Activated T-helper 17 cell treated with anti-CD3 and anti-CD28 coated beads, Interleukin-2, amount 50 U/mL, for 72 hours (primary cell): ENCODE results near the gene MYLK. TPM values are rescaled to one million over a fixed set of nuclear protein-coding genes. Genes with fewer than 3 reads are reported as not detected.

Experiments used
- ATAC-seq: fragments of 150-1000 bp; cut with Tn5 transposase; replicated peaks from 2 replicates; pipeline ENCODE4 v1.10.0; 2021; ENCODE audit warnings: mild to moderate bottlenecking, moderate library complexity
- H3K27ac Mint-ChIP-seq: one replicate; pipeline ENCODE4 v1.8.0; 2022; ENCODE audit warnings: mixed read lengths
- H3K27me3 Mint-ChIP-seq: one replicate; pipeline ENCODE4 v1.8.0; 2022; ENCODE audit warnings: mixed read lengths
- H3K36me3 Mint-ChIP-seq: one replicate; pipeline ENCODE4 v1.8.0; 2022; ENCODE audit warnings: low read depth, mild to moderate bottlenecking, mixed read lengths
- H3K4me1 Mint-ChIP-seq: one replicate; pipeline ENCODE4 v1.8.0; 2022; ENCODE audit warnings: mixed read lengths
- H3K4me3 Mint-ChIP-seq: one replicate; pipeline ENCODE4 v1.8.0; 2022; ENCODE audit warnings: mild to moderate bottlenecking, mixed read lengths
- H3K9me3 Mint-ChIP-seq: one replicate; pipeline ENCODE4 v1.8.0; 2022; ENCODE audit warnings: mixed read lengths
- total RNA-seq, 2 donors: library from RNA; stranded (reverse); gene quantifications; one replicate each; pipeline ENCODE4 v1.2.3, GENCODE V29; 2022

The MYLK gene
- total RNA-seq, 2 donors from 2014 or later: 0.17 TPM; not detected in 1

DNA sequence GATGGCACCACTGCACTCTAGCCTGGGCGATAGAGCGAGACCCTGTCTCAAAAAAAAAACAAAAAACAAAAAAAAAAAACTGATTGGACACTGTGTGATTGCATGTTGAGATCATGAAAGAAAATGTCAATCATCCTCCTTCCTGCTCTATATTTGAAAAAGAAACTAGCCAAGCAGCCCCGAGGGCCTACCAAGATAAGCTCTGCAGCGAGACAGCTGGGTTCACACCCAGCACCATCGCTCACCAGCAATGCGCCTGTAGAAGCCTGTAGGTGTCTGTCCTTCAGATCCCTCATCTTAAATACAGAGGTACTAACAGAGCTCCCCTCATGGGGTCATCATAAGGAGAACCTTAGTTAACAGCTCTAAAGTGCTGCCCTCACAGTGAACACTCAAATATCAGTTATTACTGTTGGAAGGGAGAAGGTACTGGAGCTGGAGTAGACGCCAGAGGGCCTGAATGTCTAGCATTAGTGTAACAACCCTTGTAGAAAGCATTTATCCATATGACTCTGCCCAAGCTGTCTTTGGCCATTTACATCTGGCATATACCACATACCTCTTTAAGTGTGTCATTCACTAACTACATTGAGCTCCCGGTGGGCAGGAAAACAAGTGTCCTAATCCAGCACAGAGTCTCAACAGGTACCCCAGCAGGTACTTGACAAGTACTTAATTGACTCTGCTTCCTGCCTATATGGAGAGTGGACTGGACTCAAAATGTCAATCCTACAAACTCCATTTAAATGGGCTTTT is 22.9 kb downstream of the MYLK start:
- no peaks in the 10 kb centered on the region for H3K9me3 Mint-ChIP-seq
- no peak for ATAC-seq

DNA sequence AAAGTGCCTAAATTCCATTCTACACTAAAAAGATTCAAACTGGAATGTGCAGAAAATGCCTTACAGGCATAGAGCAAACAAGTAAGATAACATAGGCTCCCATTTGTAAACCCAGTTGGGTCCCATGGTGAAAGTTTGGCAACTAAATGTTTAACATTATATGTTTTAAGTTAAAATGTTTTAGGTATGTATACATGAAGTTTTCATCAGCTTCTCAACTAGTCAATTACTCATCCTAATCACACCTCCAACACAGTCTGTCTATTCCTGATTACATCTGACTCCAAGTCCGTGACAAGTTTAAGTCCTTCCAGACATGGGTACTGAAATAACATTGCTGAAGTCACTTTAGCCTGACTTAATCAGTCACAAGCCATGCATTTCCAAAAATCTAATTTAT is 25.0 kb downstream of the MYLK start:
- Mint-ChIP-seq H3K4me3 (no peak overlapping the region), H3K27me3 (peaks cover 6% of the 10 kb centered on the region), H3K9me3 (peaks cover 4% of the 10 kb centered on the region), H3K4me1 (no peaks in the 10 kb centered on the region), H3K36me3 (no peaks in the 10 kb centered on the region), H3K27ac (no peak overlapping the region)
- ATAC-seq: no peak

More for the DNA sequence above, 22.9 kb downstream of the MYLK start:
- Mint-ChIP-seq H3K27ac (no peak overlapping the region), H3K27me3 (peaks cover 6% of the 10 kb centered on the region), H3K4me1 (no peaks in the 10 kb centered on the region), H3K4me3 (no peak overlapping the region), H3K36me3 (no peaks in the 10 kb centered on the region)

DNA sequence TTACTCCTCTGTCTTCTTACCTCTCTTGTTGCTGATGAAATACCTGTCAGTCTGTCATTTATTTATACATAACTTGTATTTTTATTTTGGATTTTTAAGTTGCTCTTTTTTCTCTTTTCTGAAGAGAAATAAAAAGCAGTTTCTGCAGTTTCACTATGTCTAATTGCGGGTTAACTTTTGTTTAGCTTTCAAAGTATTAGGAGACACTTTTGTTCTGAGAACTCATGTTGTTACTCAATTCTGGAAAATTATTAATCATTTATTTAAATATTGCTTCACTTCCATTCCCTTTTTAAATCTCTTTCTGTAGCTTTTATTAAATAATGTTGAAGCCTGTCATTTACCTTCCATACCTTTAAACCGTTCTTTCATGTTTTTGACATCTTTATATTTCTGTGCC is 29.2 kb downstream of the MYLK start:
- no peak overlapping the region for H3K4me3 Mint-ChIP-seq
- no peak for ATAC-seq

DNA sequence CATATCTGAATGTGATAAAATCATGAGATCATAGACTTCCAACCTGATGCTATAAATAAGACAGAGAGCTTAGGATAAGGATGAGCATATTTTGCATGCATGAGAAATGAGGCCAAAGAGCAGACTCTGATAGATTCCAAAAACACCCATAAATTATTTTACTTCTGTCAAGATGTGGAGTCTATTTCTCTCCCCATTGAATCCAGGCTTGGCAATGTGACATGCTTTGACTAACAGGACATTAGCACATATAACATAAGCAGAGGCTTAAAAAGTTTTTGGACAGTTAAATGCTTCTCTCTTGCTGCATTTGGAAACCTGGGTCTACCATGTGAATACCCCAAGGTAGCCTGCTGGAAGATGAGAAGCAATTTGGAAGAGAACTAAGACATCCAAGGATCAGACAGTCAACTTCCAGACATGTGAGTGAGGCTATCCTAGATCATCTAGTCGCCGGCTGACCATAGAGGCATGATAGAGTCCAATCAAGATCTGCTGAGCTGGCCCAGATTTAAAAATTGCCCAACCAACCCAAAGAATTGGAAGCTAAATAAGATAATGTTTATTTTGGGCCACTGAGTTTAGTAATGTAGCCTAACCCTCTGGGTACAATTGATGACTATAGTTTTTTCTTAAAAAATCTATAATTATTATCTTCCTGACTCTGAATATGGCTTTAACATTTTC is 30.3 kb downstream of the MYLK start:
- Mint-ChIP-seq H3K27ac (no peak overlapping the region), H3K36me3 (no peaks in the 10 kb centered on the region), H3K27me3 (no peaks in the 10 kb centered on the region)

More for the DNA sequence above, 29.2 kb downstream of the MYLK start:
- H3K36me3 Mint-ChIP-seq: no peaks in the 10 kb centered on the region
- H3K27ac Mint-ChIP-seq: no peak overlapping the region
- H3K9me3 Mint-ChIP-seq: peaks cover 6% of the 10 kb centered on the region
- no peaks in the 10 kb centered on the region for H3K27me3 Mint-ChIP-seq
- H3K4me1 Mint-ChIP-seq: no peaks in the 10 kb centered on the region

DNA sequence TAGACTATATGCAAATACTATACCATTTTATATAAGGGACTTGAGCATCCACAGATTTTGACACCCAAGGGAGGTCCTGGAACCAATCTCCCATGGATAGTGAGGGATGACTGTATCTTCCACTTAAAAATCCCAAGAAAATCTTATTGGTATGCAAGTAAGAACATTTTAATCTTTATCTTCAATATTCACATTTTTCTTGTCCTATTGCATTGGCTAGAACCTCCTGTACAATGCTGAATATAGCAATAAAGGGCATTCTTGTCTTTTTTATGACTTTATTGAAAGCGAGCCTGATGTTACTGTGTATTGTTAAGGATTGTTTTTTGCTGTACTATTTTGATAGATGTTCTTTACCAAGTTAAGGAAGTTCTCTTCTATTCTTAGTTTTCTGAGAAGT is 36.9 kb downstream of the MYLK start:
- Mint-ChIP-seq H3K4me1 (no peaks in the 10 kb centered on the region), H3K27ac (no peak overlapping the region), H3K9me3 (peaks cover 3% of the 10 kb centered on the region), H3K4me3 (no peak overlapping the region), H3K36me3 (no peaks in the 10 kb centered on the region), H3K27me3 (peaks cover 6% of the 10 kb centered on the region)
- no peak for ATAC-seq

More for the DNA sequence above, 30.3 kb downstream of the MYLK start:
- peaks cover 9% of the 10 kb centered on the region for H3K9me3 Mint-ChIP-seq
- no peak overlapping the region for H3K4me3 Mint-ChIP-seq
- no peaks in the 10 kb centered on the region for H3K4me1 Mint-ChIP-seq
- no peak for ATAC-seq

DNA sequence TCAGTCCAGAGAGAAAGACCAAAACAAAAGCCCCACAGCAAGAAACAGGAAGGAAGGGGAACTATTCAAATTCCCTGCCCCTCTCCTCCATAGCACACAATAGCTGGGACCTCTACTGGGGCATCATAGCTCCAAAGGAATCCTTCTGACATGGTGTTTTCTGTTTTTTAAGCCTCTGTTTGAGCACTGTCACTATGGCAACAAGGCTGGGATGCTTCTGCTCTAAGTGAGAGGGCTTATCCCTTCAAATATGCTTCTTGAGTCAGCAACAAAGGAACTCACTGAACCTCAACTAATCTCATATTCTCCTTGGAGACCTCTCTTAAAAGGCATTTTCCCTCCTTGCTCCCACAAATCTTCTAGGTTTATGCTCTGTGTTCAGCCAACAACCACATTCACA is 40.5 kb downstream of the MYLK start:
- no peak for ATAC-seq
- Mint-ChIP-seq H3K36me3 (no peaks in the 10 kb centered on the region), H3K9me3 (peaks cover 4% of the 10 kb centered on the region), H3K27ac (no peak overlapping the region), H3K27me3 (peaks cover 6% of the 10 kb centered on the region), H3K4me1 (no peaks in the 10 kb centered on the region), H3K4me3 (no peak overlapping the region)

DNA sequence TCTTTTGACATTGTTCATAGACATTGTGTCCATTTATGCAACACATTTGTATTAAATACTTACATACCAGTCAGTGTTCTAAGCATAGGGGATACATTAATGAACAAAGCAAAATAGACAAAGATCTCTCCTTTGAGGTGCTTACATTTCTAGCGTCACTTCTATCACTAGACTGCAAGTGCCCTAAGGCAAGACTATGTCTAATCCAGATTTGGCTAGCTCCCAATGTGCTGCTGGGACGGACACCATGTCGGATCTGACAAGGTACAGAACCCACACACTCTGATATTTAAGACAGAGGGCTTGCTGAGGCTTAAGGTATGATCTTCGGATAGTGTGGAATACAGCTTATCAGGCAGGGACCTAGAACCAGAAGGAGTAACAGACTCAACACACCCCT is 41.4 kb downstream of the MYLK start:
- Mint-ChIP-seq H3K27ac (no peak overlapping the region), H3K9me3 (peaks cover 4% of the 10 kb centered on the region), H3K4me3 (no peak overlapping the region), H3K36me3 (no peaks in the 10 kb centered on the region), H3K27me3 (peaks cover 6% of the 10 kb centered on the region), H3K4me1 (no peaks in the 10 kb centered on the region)
- ATAC-seq: no peak

DNA sequence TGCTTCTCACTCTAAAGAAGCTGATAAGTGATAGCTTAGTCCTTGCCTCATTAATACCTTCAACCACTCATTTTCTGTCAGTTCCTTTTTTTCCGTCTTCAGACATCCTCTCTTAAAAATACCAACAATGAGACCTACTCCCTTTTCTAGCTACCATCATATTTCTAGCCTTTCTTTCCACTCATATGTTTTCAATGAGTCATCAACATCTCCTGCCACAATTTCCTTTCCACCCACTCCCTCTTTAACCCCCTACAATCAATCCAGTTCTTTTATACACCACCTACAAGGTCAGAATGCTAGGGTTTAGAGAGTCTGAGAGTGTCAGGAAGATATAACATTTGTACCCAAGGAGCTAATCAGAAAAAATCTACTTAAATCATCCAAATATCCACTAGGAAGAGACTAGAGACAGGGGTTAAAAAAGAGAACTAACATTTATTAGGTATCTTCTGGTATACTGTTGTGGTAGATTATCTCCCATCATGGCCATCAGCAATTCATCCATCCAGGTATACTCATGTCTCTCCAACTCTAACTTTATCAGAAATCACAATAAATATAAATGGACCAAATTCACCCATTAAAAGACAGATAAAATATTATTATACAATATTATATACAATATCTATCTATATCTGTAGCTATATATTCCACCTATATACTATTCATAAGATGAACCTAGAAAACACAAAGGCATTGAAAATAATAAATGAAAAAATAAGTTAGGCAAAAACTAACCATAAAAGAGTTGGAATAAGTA is 42.5 kb downstream of the MYLK start:
- Mint-ChIP-seq H3K9me3 (peaks cover 4% of the 10 kb centered on the region), H3K27ac (no peak overlapping the region)
- no peak for ATAC-seq

DNA sequence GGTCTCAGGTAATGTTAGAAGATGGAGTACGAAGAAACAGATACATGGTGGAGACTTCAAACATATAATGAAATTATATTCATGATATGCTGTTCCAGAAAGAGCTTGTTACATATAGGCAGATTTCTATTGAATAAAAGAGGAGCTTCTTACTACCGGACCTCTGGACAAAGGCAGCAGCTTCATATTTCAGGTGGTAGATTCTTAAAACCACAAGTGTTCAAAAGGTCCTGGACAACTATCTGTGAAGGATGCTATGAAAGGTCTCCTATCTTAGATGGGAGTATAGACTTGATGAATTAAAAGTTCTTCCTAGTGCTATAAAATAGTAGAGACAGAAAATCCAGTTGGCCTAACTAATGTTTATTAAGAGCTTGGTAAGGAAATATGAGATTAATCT is 43.2 kb downstream of the MYLK start:
- no peak for ATAC-seq
- Mint-ChIP-seq H3K27ac (no peak overlapping the region), H3K4me3 (no peak overlapping the region), H3K9me3 (peaks cover 8% of the 10 kb centered on the region), H3K36me3 (no peaks in the 10 kb centered on the region), H3K27me3 (peaks cover 5% of the 10 kb centered on the region), H3K4me1 (no peaks in the 10 kb centered on the region)

More for the DNA sequence above, 42.5 kb downstream of the MYLK start:
- no peaks in the 10 kb centered on the region for H3K36me3 Mint-ChIP-seq
- H3K4me1 Mint-ChIP-seq: no peaks in the 10 kb centered on the region
- H3K4me3 Mint-ChIP-seq: no peak overlapping the region
- peaks cover 6% of the 10 kb centered on the region for H3K27me3 Mint-ChIP-seq

DNA sequence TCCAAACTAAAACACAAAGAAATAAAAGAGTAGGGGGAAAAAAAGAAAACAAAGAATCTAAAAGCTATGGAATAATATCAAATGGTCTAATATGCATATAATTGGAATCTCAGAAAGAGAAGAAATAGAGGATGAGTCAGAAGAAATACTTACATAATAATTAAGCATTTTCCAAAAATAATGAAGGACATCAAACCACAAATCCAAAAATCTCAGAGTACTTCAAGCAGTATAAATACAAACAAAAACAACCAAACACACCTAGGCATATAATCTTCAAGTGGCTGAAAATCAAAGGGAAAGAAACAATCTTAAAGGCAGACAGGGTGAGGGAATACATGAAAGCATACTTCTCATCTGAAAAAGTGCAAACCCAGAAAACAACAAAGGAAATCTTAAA is 46.3 kb downstream of the MYLK start:
- ATAC-seq: no peak
- H3K27ac Mint-ChIP-seq: no peak overlapping the region

DNA sequence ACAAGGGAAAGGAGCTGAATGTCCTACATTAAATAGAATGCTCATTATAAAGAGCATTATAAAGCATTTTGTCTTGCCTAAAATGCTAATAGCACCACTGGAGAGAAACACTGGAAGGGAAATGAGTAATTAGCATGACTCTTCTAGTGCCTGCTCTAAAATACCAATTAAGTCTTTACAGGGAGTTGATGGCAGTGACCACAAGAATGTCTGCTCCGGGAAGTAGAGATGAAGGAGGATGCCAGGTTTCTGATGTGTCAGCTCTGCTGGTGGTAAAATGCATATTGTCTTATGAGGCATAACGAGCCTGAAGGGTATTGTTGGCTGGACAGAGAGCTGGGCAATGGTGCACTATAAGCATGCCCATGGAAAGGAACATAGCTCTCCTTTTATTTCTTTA is 49.5 kb downstream of the MYLK start:
- no peak for ATAC-seq
- peaks cover 4% of the 10 kb centered on the region for H3K9me3 Mint-ChIP-seq
- H3K36me3 Mint-ChIP-seq: no peaks in the 10 kb centered on the region
- H3K27ac Mint-ChIP-seq: no peak overlapping the region
- no peak overlapping the region for H3K4me3 Mint-ChIP-seq
- peaks cover 21% of the 10 kb centered on the region for H3K27me3 Mint-ChIP-seq
- H3K4me1 Mint-ChIP-seq: no peaks in the 10 kb centered on the region

More for the DNA sequence above, 46.3 kb downstream of the MYLK start:
- Mint-ChIP-seq H3K27me3 (peaks cover 21% of the 10 kb centered on the region), H3K9me3 (peaks cover 8% of the 10 kb centered on the region), H3K4me3 (no peak overlapping the region), H3K36me3 (no peaks in the 10 kb centered on the region), H3K4me1 (no peaks in the 10 kb centered on the region)

DNA sequence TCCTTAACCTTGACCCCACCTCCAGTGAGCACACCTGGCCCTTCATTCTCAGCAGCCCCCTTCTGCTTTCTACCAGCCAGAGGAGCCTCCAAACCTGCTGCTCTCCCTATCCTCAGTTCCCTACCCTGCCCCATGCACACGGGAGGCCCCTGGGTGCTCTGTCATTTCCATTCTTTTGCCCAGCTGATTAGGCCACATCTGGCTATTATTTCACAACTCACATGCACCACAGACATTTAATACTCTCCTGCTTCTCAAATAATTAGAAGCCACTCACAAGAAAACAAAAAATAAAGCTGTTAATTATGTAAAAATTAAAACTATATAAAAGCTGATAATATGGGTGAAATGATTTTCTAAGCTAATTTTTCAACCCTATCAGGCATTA is 50.7 kb downstream of the MYLK start:
- Mint-ChIP-seq H3K4me3 (no peak overlapping the region), H3K27me3 (peaks cover 21% of the 10 kb centered on the region), H3K9me3 (peaks cover 11% of the 10 kb centered on the region), H3K27ac (no peak overlapping the region), H3K36me3 (no peaks in the 10 kb centered on the region), H3K4me1 (no peaks in the 10 kb centered on the region)
- no peak for ATAC-seq

DNA sequence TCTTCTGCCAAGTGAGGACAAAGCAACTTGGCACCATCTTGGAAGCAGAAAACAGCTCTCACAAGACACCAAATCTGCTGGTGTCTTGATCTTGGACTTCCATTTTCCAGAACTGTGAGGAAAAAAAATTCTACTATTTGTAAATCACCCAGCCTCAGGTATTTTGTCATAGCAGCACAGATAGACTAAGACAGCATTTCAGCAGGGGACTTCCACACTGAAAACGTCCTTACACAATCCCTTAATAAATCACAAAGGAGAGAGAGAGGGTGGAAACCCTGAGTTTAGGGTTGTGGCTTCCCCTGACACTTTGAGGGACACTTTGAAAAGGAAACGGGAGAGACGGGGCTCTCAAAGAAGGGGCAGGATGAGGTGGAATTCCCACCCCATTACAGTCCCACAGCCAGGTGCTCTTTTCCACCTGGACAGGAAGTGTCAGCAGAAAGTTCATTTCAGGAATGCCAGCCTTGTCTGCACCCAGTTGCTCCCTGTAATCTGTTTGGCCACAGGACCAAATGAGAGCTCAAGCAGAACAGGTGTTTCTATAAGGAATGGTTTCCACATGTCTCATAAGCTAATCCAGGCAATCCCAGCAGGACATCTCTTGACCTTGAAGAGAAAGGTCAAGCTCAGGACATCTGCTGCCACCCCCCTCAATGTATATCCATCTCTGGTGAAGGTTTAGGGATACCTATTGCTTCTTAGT is 51.3 kb downstream of the MYLK start:
- ATAC-seq: no peak
- Mint-ChIP-seq H3K27ac (no peak overlapping the region), H3K4me1 (no peaks in the 10 kb centered on the region), H3K9me3 (peaks cover 17% of the 10 kb centered on the region), H3K4me3 (no peak overlapping the region), H3K36me3 (no peaks in the 10 kb centered on the region), H3K27me3 (peaks cover 21% of the 10 kb centered on the region)

DNA sequence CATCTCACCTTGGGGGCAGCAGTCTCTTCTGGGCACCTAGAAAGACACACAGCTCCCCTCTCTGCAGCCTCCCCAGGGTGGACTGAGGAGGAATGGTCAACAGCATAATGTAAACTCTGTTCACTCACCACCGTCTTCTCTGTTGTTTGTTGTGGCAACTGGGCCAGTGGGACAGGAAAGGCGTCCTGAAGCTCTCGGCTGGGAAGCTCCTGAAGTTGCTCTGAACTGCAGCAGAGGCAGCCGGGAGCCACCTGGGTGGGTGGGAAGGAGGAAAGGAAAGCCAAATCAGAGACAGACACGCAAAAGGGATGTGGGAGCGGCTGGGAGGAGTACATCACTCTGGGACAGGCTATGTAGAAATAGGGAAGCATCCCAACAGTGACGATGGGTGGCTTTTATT is 52.7 kb downstream of the MYLK start:
- ATAC-seq: no peak
- Mint-ChIP-seq H3K36me3 (no peaks in the 10 kb centered on the region), H3K4me3 (no peak overlapping the region), H3K27me3 (peaks cover 21% of the 10 kb centered on the region), H3K4me1 (no peaks in the 10 kb centered on the region), H3K9me3 (peaks cover 23% of the 10 kb centered on the region), H3K27ac (no peak overlapping the region)
